ENCODE results near the gene EGFLAM. TPM values are rescaled to one million over a fixed set of nuclear protein-coding genes. Genes with fewer than 3 reads are reported as not detected.
"Not testable (repeated sequence)": the region's sequence is repeated elsewhere in the genome, so short reads cannot be mapped to it uniquely, and the experiment has no call there.

The EGFLAM gene
- polyA plus RNA-seq, 4 donors, result 7.2 to 11.9 (median 11.0) TPM

DNA sequence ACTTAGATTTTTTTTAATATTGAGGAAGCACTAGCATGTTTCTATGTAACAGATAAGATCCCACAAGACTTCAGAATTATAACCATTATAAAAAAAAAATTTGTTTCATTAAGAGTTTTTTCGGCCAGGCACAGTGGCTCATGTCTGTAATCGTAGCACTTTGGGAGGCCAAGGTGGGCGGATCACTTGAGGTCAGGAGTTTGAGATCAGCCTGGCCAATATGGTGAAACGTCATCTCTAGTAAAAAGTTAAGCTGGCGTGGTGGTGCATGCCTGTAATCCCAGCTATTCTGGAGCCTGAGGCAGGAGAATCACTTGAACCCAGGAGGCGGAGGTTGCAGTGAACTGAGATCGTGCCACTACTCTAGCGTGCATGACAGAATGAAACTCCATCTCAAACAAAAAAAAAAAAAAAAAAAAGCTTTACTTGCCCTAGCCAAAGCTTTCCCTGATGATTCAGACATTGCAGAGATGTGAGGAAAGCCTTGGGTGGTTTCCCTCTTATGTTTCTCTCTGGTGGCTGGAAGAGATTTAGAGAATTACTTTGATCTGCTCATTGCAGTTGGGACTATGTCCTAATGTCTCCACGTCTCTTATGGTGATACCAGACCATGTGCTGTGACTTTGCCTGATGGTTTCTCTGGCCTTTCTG lies 65.4 kb downstream of the EGFLAM start:
- DNase-seq (ENCODE audit: low read depth in 4 of 4, low spot score in 2 of 4), result no peak

GRCh38 chr5:38329132-38329715 lies 70.9 kb downstream of the EGFLAM start:
- DNase-seq (ENCODE audit: low read depth in 4 of 4, low spot score in 2 of 4), result no peak

DNA sequence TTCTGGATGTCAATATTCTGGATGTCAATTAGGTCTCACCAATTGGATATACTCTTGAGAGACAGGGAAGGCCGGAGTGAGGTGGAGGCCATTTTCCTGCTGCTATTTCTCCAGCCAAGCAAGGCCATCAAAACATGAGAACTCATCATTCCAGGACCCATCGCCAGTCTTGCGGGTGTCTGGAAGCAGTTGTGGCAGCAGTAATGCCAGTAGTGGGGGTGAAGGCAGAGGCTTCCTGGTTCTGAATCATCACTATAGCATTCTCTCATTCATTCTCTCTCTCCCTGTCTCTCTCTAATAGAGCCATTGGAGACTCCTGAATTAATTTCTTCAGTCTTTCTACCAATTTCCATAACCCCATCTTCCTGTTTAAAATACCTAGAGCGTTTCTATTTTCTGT lies 71.8 kb downstream of the EGFLAM start:
- no peak for DNase-seq (ENCODE audit: low read depth in 4 of 4, low spot score in 2 of 4)

GRCh38 chr5:38331831-38332230 lies 73.5 kb downstream of the EGFLAM start:
- DNase-seq (ENCODE audit: low read depth in 4 of 4, low spot score in 2 of 4), result no peak

- not testable (repeated sequence) for DNase-seq (ENCODE audit: low read depth in 4 of 4, low spot score in 2 of 4)
Measured at GRCh38 chr5:38333181-38333580, 74.8 kb downstream of the EGFLAM start.

DNA sequence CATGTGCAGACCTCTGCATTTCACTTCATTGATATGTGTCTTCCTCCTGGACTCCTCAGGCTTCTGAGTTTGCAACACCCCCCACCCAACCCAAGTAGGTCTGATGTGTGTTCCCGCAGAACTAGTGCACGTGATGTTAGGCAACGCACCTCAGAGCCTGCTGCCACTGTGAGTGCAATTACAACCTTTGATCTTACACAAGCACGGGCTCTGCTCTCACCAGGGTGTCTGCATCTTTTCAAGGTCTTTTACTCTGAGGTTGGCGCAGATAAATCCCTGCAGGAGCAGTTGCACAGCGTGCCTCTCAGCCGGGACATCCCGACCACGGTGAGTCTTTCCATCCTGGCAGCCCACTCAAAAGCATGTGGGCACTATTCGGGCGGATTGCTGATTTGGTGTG lies 80.1 kb downstream of the EGFLAM start:
- no peak for DNase-seq (ENCODE audit: low read depth in 4 of 4, low spot score in 2 of 4)

- no peak for DNase-seq (ENCODE audit: low read depth in 4 of 4, low spot score in 2 of 4)
Measured at GRCh38 chr5:38339446-38339845, 81.1 kb downstream of the EGFLAM start.

GRCh38 chr5:38341056-38341455 lies 82.7 kb downstream of the EGFLAM start:
- no peak for DNase-seq (ENCODE audit: low read depth in 4 of 4, low spot score in 2 of 4)

- DNase-seq (ENCODE audit: low read depth in 4 of 4, low spot score in 2 of 4), result no peak
Measured at GRCh38 chr5:38341641-38342040, 83.3 kb downstream of the EGFLAM start.

DNA sequence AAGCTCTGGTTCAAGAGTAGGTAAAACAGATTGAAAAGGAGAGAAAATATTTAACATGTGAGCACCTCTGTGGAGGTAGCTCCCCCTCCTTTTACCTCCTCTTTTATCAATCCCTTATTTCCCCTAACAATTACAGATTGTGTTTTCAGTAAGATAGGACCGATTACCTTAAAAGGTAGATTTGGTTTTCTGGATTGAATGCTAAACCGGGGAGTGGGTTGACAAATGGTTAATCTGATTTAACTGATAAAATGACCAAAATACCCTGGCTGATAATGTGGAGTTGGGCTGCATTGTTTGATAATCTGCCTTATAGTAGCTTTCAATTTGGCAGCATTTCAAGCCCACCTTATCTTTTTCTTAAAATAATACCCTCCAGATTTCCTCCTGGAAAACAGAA lies 83.9 kb downstream of the EGFLAM start:
- DNase-seq (ENCODE audit: low read depth in 4 of 4, low spot score in 2 of 4), result no peak

DNA sequence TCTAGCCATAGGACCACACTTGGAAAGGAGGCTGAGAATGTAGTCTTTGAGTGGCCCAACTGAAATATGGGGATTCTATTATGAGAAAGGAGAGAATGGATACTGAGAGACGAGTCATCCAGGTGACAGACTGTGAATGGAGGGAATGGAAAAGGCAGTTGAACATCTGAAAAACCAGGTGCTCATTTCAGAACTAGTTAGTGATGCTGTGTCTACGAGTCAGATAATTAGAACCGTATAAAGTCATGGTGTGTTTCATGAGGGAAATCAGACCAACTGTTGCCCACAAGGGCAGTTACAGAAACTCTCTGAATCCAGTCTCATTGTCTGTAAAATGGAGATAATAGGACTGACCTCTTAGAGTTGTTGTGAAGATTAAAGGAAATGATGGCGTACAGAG lies 86.5 kb downstream of the EGFLAM start:
- no peak for DNase-seq (ENCODE audit: low read depth in 4 of 4, low spot score in 2 of 4)

DNA sequence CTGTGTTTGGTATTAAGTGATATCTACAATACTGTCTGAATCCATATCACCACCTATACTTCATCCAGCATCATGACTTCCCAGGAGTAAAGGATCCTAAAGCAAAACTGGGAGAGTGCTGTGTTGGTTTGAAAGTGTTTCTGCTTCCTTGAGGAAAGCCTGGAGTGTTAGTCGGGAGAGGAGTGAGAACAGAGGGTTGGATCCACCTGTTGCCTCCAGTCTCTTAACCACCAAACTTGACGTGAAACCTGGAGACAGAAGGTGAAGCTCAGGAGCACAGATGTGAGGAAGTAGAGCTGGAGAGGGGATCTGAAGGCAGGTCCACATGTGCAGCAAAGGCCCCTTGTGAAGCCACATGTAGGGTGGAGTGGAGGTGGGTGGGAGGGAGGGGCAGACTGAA lies 88.2 kb downstream of the EGFLAM start:
- no peak for DNase-seq (ENCODE audit: low read depth in 4 of 4, low spot score in 2 of 4)

- no peak for DNase-seq (ENCODE audit: low read depth in 4 of 4, low spot score in 2 of 4)
Measured at GRCh38 chr5:38347040-38347763, 88.8 kb downstream of the EGFLAM start.

GRCh38 chr5:38347896-38348295 lies 89.5 kb downstream of the EGFLAM start:
- no peak for DNase-seq (ENCODE audit: low read depth in 4 of 4, low spot score in 2 of 4)

GRCh38 chr5:38360323-38361061 lies 102.1 kb downstream of the EGFLAM start:
- no peak for DNase-seq (ENCODE audit: low read depth in 4 of 4, low spot score in 2 of 4)

DNA sequence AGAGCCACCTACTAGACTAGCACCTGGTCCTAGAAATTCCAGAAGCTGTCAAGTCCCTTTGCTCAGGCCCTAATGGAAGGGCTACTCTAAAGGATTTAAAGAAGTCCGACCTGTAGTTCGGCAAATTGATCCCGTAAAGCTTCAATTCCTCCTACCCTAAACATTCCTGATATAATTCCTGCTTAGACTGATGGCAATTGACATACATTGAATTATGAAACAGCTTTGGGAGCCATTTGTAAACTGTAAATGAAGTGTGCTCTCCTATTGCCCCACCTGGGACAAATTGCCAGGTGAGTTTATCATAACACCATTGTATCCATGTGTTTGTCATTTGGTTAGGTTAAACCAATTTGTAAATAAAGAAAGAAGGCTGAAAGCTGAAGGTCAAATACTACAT lies 104.4 kb downstream of the EGFLAM start:
- DNase-seq (ENCODE audit: low read depth in 4 of 4, low spot score in 2 of 4), result no peak

DNA sequence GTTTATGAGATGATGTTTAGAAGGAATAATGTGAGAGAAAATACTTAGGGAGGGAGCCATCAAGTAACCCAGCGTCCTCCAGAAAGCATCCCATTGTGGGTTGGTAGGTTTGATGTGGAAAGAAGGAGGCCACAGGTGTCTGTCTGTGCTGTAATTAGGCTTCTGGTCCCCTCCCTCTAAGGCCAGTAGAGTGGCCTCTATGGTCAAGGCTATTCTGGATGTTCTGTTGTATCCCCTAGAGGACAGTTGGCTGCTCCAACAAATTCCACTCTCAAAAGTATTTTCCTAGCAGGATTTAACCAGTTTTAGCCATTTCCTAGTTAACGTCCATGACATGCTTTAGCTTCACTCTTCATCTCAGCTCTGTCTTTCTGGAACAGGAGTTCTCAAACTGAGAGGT lies 106.5 kb downstream of the EGFLAM start:
- no peak for DNase-seq (ENCODE audit: low read depth in 4 of 4, low spot score in 2 of 4)

DNA sequence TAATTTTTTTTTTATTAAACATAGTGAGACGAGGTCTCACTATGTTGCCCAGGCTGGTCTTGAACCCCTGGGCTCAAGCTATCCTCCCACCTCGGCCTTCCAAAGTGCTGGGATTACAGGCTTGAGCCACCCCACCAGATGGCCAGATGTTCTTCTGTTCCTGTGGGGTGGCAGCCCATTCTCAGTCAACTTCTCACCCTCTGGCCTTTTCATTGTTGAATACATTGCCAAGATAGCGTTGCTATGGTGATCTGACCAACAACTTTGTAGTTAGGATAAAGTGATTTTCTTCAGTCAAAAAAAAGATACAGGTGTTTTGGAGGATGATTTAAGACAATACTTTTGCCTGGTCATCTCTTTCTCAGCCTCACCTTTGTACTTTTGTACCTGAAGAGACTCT lies 109.1 kb downstream of the EGFLAM start:
- no peak for DNase-seq (ENCODE audit: low read depth in 4 of 4, low spot score in 2 of 4)

GRCh38 chr5:38367966-38368365 lies 109.6 kb downstream of the EGFLAM start:
- DNase-seq (ENCODE audit: low read depth in 4 of 4, low spot score in 2 of 4), result no peak

- no peak for DNase-seq (ENCODE audit: low read depth in 4 of 4, low spot score in 2 of 4)
Measured at GRCh38 chr5:38369692-38370091, 111.3 kb downstream of the EGFLAM start.

DNA sequence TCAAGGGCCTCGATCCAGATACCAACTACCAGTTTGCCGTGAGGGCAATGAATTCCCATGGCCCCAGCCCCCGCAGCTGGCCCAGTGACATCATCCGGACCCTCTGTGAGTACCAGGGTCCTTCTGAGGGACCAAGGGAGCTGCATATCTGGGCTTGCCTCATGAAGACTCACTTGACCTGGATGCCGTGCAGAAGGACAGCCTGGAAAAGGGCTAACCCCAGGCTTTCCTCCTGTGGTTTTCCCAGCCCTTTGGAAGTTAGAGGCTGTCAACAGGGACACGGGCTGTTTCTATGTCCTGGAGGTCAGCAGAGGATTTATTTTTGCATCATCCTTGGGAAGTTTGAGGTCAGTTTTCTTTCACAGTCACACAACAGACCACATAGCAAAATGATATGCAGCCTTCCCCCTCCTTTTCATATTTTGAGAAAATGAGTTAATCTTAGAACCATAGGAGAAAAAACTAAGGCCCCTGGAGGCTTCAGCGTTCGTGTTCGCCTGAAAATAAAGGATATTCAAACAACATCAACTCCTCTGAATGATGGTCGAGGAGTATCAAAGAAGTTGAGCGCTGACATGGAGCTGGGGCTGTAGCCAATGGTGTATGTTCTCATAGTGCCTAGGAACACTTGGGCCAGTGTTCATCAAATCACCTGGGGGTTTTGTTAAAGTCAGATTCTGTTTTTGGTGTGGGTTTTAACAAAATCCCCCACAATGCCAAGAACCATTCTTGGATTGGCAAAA lies 112.2 kb downstream of the EGFLAM start:
- DNase-seq (ENCODE audit: low read depth in 4 of 4, low spot score in 2 of 4), result no peak

Measured in left renal cortex interstitium (tissue), 4 donors.